ENCODE measurements around the gene SLC22A16.

- TF ChIP-seq CTCF (IDR thresholded peaks at IDR 0.05): no peak
- no peak for TF ChIP-seq POLR2A (IDR thresholded peaks at IDR 0.05)
These were observed 88.4 kb downstream of the SLC22A16 start for GRCh38 chr6:110387986-110388385.
